ENCODE measurements around the gene RFX4. TPM values are rescaled to one million over a fixed set of nuclear protein-coding genes. Genes with fewer than 3 reads are reported as not detected.

RFX4 gene
- total RNA-seq, 1 experiment from 2014 or later = not detected

DNA sequence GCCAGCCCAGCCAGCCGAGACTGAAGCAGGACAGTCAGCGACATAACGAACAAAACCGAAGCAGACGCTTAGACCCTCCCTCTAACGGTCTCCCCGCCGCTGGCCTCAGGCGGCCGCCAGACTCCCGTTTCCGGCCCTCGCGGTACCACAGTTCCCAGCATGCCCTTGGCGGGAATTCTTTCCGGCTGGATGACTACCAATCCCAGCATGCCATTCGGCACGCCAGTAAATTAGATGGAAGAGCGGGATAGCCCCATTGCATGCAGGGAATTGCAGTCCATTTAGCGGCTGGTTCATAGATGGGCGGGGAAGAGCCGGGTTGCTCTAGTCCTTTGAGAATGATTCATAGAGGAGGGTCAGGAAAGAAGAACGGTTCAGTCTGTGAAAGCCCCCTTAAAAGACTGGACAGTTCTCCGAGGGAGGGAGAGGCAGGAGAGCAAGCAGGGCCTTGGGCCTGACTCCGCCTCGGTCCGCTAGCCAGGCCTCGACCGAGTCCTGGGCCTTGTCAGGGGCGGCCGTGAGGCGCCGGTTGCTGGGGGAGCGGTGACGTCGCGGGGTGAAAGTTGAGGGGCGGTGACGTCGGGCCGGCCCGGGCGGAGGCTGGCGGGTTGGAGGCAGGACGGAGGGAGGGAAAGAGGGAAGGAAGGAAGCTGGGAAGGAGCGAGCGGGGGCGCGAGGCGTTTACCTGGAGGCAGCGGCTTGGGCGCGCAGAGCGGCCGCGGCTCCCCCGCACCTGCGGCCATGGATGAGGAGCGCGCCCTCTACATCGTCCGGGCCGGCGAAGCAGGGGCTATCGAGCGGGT is 191.4 kb downstream of the RFX4 start, which contains the start of gene RIC8B:
TSS of gene RIC8B (plus strand) at position 678 of the 803 bp plus-strand sequence. CDS start at position 742, 64 bp downstream.
- Histone ChIP-seq H3K4me1 (ENCODE audit: control insufficient read depth in 1 of 2, insufficient read depth in 2 of 2, low read length in 2 of 2) (peaks cover 2 to 26% of the 10 kb centered on the region in 2 experiments; a peak in 3 of 4 replicates), H3K9me3 (ENCODE audit: control insufficient read depth in 1 of 2, insufficient read depth in 1 of 2, low read depth in 1 of 2, low read length in 2 of 2) (no peaks in the 10 kb centered on the region), H3K9ac (ENCODE audit: low read length) (peak within 1 kb of the TSS; percentile 78), H3K4me3 (replicated peaks in 1 of 2; ENCODE audit: low read depth in 1 of 2, low read length in 2 of 2) (peak within 1 kb of the TSS; percentile 92 to 95), H3K79me2 (ENCODE audit: insufficient read depth, low read length) (peaks cover 44% of the 10 kb centered on the region), H3K36me3 (ENCODE audit: control insufficient read depth in 1 of 2, insufficient read depth in 2 of 2, low read length in 2 of 2) (no peaks in the 10 kb centered on the region), H3K9me2 (ENCODE audit: insufficient read depth) (no peaks in the 10 kb centered on the region), H2AFZ (ENCODE audit: low read depth, low read length, poor library complexity, severe bottlenecking) (peak within 1 kb of the TSS; percentile 65), H3K27me3 (ENCODE audit: insufficient read depth, low read length) (no peaks in the 10 kb centered on the region), H3K27ac (ENCODE audit: low read depth, low read length) (peak within 1 kb of the TSS; percentile 85), H3K4me2 (ENCODE audit: low read length) (peak within 1 kb of the TSS; percentile 87), H4K20me1 (ENCODE audit: insufficient read depth) (no peaks in the 10 kb centered on the region)
- BruUV-seq (replicated peaks) = no TSS peak
- DNase-seq (ENCODE audit: low read depth, low spot score) = peak; percentile 97
- RAD21 ChIA-PET (ENCODE audit: low non-redundant PET in 1 of 2, low total read pairs in 2 of 2, uncharacterized antibody in 2 of 2, unreplicated experiment in 2 of 2) = no interaction called here
- peak; percentile 91 for ATAC-seq
- POLR2A ChIA-PET = no interaction called here
- intact Hi-C loops (cut with micrococcal nuclease) = no loop called here
- CTCF ChIA-PET = no interaction called here
- TF ChIP-seq, protein P1, sequence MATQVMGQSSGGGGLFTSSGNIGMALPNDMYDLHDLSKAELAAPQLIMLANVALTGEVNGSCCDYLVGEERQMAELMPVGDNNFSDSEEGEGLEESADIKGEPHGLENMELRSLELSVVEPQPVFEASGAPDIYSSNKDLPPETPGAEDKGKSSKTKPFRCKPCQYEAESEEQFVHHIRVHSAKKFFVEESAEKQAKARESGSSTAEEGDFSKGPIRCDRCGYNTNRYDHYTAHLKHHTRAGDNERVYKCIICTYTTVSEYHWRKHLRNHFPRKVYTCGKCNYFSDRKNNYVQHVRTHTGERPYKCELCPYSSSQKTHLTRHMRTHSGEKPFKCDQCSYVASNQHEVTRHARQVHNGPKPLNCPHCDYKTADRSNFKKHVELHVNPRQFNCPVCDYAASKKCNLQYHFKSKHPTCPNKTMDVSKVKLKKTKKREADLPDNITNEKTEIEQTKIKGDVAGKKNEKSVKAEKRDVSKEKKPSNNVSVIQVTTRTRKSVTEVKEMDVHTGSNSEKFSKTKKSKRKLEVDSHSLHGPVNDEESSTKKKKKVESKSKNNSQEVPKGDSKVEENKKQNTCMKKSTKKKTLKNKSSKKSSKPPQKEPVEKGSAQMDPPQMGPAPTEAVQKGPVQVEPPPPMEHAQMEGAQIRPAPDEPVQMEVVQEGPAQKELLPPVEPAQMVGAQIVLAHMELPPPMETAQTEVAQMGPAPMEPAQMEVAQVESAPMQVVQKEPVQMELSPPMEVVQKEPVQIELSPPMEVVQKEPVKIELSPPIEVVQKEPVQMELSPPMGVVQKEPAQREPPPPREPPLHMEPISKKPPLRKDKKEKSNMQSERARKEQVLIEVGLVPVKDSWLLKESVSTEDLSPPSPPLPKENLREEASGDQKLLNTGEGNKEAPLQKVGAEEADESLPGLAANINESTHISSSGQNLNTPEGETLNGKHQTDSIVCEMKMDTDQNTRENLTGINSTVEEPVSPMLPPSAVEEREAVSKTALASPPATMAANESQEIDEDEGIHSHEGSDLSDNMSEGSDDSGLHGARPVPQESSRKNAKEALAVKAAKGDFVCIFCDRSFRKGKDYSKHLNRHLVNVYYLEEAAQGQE (IDR thresholded peaks at IDR 0.05; ENCODE audit: low read depth) = no peak
- peak; percentile 83 for TF ChIP-seq ZBTB33 (IDR thresholded peaks at IDR 0.05; ENCODE audit: extremely low read depth, insufficient replicate concordance, low read length)
- 0 out of 2 replicates have a peak, but pooled peaks have one; percentile 57 for TF ChIP-seq SRF (IDR thresholded peaks at IDR 0.05; ENCODE audit: low read depth)
- TF ChIP-seq EZH2 (IDR thresholded peaks at IDR 0.05) = no peak
- peak; percentile 62; the same call in 1 of the 2 replicates for TF ChIP-seq MAX (IDR thresholded peaks at IDR 0.05)
- 0 out of 2 replicates have a peak, but pooled peaks have one; percentile 20 for TF ChIP-seq FOSL1 (IDR thresholded peaks at IDR 0.05; ENCODE audit: low read depth)
- TF ChIP-seq POLR2AphosphoS5 (IDR thresholded peaks at IDR 0.05; ENCODE audit: low read depth, low read length) = peak; percentile 93
- TF ChIP-seq JUND (IDR thresholded peaks at IDR 0.05) = no peak
- TF ChIP-seq ATF3 (IDR thresholded peaks at IDR 0.05) = no peak
- TF ChIP-seq ZNF274 (IDR thresholded peaks at IDR 0.05; ENCODE audit: low read depth, low read length) = no peak
- no peak for TF ChIP-seq TCF7L2 (IDR thresholded peaks at IDR 0.05; ENCODE audit: borderline replicate concordance, extremely low read depth, insufficient read depth, insufficient read length)
- TF ChIP-seq EZH2phosphoT487 (IDR thresholded peaks at IDR 0.05; ENCODE audit: borderline replicate concordance) = no peak
- peak; percentile 67 for TF ChIP-seq SP1 (IDR thresholded peaks at IDR 0.05; ENCODE audit: low read depth)
- peak; percentile 81 for TF ChIP-seq ELF1 (IDR thresholded peaks at IDR 0.05; ENCODE audit: borderline replicate concordance, low read depth)
- TF ChIP-seq ZFX (IDR thresholded peaks at IDR 0.05) = peak; percentile 96
- TF ChIP-seq POLR2A (IDR thresholded peaks at IDR 0.05; ENCODE audit: borderline replicate concordance, extremely low read depth, insufficient read depth, insufficient read length) = peak; percentile 61
- no peak for TF ChIP-seq CTCF (IDR thresholded peaks at IDR 0.05 in 2 of 3, conservative IDR thresholded peaks at IDR 0.05 in 1 of 3; ENCODE audit: borderline replicate concordance in 1 of 3, insufficient read depth in 1 of 3, low read depth in 2 of 3, low read length in 2 of 3)
- peak; percentile 90 for TF ChIP-seq EGR1 (IDR thresholded peaks at IDR 0.05; ENCODE audit: low read depth)

Measured in HCT116 (cell line).